HepG2 (cell line): ENCODE measurements around the gene C12orf56. TPM values are rescaled to one million over a fixed set of nuclear protein-coding genes. Genes with fewer than 3 reads are reported as not detected.
"Not testable (repeated sequence)": the region's sequence is repeated elsewhere in the genome, so short reads cannot be mapped to it uniquely, and the experiment has no call there.

Experiments
- ATAC-seq: fragments of 200-7000 bp; cut with Tn5 transposase; 3 replicates; pipeline ENCODE4 v1.9.1; 2020; ENCODE audit warnings: mild to moderate bottlenecking, moderate library complexity
- BruUV-seq: library from RNA; stranded (reverse); fragments of 400-500 nt; replicated peaks from 2 replicates; lab custom pipeline; 2021; lab: Mats Ljungman, UMichigan
- CTCF ChIA-PET: fragments of 300-600 bp; formaldehyde crosslinking; extraction: SDS; loops from one replicate; lab custom pipeline; 2021; ENCODE audit warnings: low total read pairs, inconsistent platforms, low intra/inter-chr PET ratio; lab: Yijun Ruan, JAX
- POLR2A ChIA-PET: fragments of 350-600 bp; sonication (Branson Sonifier 250); formaldehyde crosslinking; loops from one replicate; lab custom pipeline; 2020; ENCODE audit warnings: antibody characterized with exemption, inconsistent platforms; lab: Yijun Ruan, JAX
- DNase-seq: peaks from one replicate; pipeline ENCODE4 v3.0.0-alpha.2; 2015; ENCODE audit warnings: low spot score
- FAIRE-seq: peaks from 3 replicates; lab custom pipeline; 2011; peaks lifted over from hg19 to GRCh38; lab: Jason Lieb, UNC
- H2AFZ ChIP-seq: one replicate; pipeline ENCODE4 v1.6.1; 2011; ENCODE audit warnings: low read length, inconsistent platforms
- H3K27ac ChIP-seq: fragments of 300-600 bp; 3 replicates; pipeline ENCODE4 v1.8.0; 2011; ENCODE audit warnings: mixed run types, mild to moderate bottlenecking, mixed read lengths, low read length, inconsistent platforms; ENCODE audit not compliant: insufficient read depth; ENCODE audit errors: extremely low read length
- H3K27me3 ChIP-seq, 2 experiments: fragments of 200-600 bp in 1 of 2; 2 replicates in 1 of 2; 3 replicates in 1 of 2; pipeline versions ENCODE4 v1.6.0 to v1.8.0; 2011; ENCODE audit warnings: low read length in 2 of 2, mild to moderate bottlenecking in 2 of 2, moderate library complexity in 2 of 2, inconsistent platforms in 1 of 2; ENCODE audit not compliant: insufficient read depth in 2 of 2, control insufficient read depth in 1 of 2
- H3K36me3 ChIP-seq, 2 experiments: fragments of 200-600 bp in 1 of 2; replicated peaks in 1 of 2; 2 replicates in 1 of 2; 3 replicates in 1 of 2; pipeline versions ENCODE4 v1.5.1 to v1.8.0; 2011; ENCODE audit warnings: low read length in 2 of 2, inconsistent platforms in 1 of 2; ENCODE audit not compliant: insufficient read depth in 2 of 2, control insufficient read depth in 1 of 2
- H3K4me1 ChIP-seq: 2 replicates; pipeline ENCODE4 v1.5.1; 2012; ENCODE audit warnings: low read length, inconsistent platforms; ENCODE audit not compliant: insufficient read depth
- H3K4me2 ChIP-seq: 2 replicates; pipeline ENCODE4 v1.6.0; 2011; ENCODE audit warnings: low read depth, low read length, inconsistent platforms
- H3K4me3 ChIP-seq, 3 experiments: fragments of 200-600 bp in 1 of 3; sonication (generic), shearing (Covaris generic) in 1 of 3; replicated peaks in 1 of 3; 2 replicates each; pipeline ENCODE4 v1.5.1; 2011 to 2016; ENCODE audit warnings: low read length in 3 of 3, inconsistent platforms in 2 of 3, low read depth in 2 of 3, mild to moderate bottlenecking in 2 of 3, control low read depth in 1 of 3, mixed read lengths in 1 of 3; ENCODE audit not compliant: insufficient read depth in 1 of 3
- H3K79me2 ChIP-seq: one replicate; pipeline ENCODE4 v1.6.1; 2011; ENCODE audit warnings: low read length, inconsistent platforms; ENCODE audit not compliant: insufficient read depth
- H3K9ac ChIP-seq: 2 replicates; pipeline ENCODE4 v1.6.0; 2011; ENCODE audit warnings: mild to moderate bottlenecking, low read depth, low read length, inconsistent platforms; ENCODE audit not compliant: insufficient read depth
- H3K9me3 ChIP-seq: 2 replicates; pipeline ENCODE4 v1.5.1; 2012; ENCODE audit warnings: mild to moderate bottlenecking, low read length
- H4K20me1 ChIP-seq: 2 replicates; pipeline ENCODE4 v1.6.0; 2011; ENCODE audit warnings: inconsistent platforms, mild to moderate bottlenecking, low read length, moderate library complexity; ENCODE audit not compliant: insufficient read depth
- ADNP ChIP-seq: sonication (generic); formaldehyde crosslinking; IDR thresholded peaks from 2 replicates; pipeline ENCODE4 v1.4.0; 2020; ENCODE audit warnings: missing genetic modification reagents
- ZNF275 ChIP-seq: sonication (generic); formaldehyde crosslinking; IDR thresholded peaks from 2 replicates; pipeline ENCODE4 v1.8.0; 2022; ENCODE audit warnings: missing genetic modification reagents, mild to moderate bottlenecking, inconsistent platforms, borderline replicate concordance
- ZNF292 ChIP-seq: sonication (generic); formaldehyde crosslinking; IDR thresholded peaks from 2 replicates; pipeline ENCODE4 v1.8.1; 2022; ENCODE audit warnings: mild to moderate bottlenecking, low read depth, missing genetic modification reagents, borderline replicate concordance
- WGBS: methylation state at CpG from one replicate; pipeline ENCODE4 v1.1.6; 2017; ENCODE audit warnings: low lambda C conversion rate; 5-methylcytosine and 5-hydroxymethylcytosine counted together
- in situ Hi-C: cut with HindIII; loops from 2 replicates; pipeline ENCODE4 v1.10.0; 2017; ENCODE audit warnings: low pct_unique_long_range_greater_than_20kb; ENCODE audit not compliant: extremely low pct_ligation_motif_present
- intact Hi-C: fragments of 100-400 bp; cut with micrococcal nuclease; formaldehyde crosslinking; loops from one replicate; pipeline ENCODE4 v1.10.0; 2022; ENCODE audit not compliant: unreplicated experiment
- polyA plus RNA-seq, 8 experiments: library from polyadenylated mRNA; depleted of rRNA in 3 of 8; stranded (reverse) in 7 of 8; unstranded in 1 of 8; fragments of >200 nt; fragmentation: Illumina TruSeq in 4 of 8; extraction: Trizol in 4 of 8; gene quantifications; 2 replicates each; pipeline versions ENCODE4 v1.2.1 to v1.2.3, GENCODE V29; 2011 to 2016; ENCODE audit warnings: low read depth in 4 of 8, missing spikeins in 1 of 8, mixed read lengths in 1 of 8; ENCODE audit not compliant: insufficient read depth in 1 of 8
- total RNA-seq, 5 experiments: library from RNA; depleted of rRNA; stranded (reverse); fragments of >200 nt; fragmentation: Illumina TruSeq; extraction: Trizol; gene quantifications; 2 replicates each; pipeline ENCODE4 v1.2.3, GENCODE V29; 2016; ENCODE audit warnings: low read depth in 1 of 5

C12orf56 gene
- total and polyA plus RNA-seq, 2 of the 13 experiments (the other 11 are each of a cell fraction or from before 2014, with no cell fraction given): 0.07 TPM; not detected in 1

DNA sequence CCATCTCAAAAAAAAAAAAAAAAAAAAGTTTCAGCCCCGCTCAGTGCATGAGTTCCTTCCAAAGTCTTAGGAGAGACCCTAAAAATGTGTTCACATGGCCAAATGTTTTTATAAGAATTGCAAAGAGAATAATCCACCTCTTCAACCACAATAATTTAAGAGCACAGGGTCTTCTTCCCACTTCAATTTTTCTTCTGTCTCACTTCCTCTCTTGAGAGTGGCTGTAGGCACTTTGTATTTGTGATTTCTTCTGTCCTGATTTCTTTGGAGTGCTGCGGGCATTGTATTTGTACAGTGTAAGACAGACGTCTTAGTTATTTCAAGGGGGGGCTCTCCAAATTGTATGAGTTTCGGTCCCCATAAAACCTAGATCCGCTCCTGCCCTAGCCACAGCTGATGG lies 58.3 kb downstream of the C12orf56 start:
- BruUV-seq: no TSS peak
- no peak overlapping the region for H3K4me2 ChIP-seq
- H3K4me1 ChIP-seq: no peaks in the 10 kb centered on the region
- TF ChIP-seq ADNP: no peak
- no peak for TF ChIP-seq ZNF292 (CRISPR knock-in tag)
- TF ChIP-seq ZNF275 (CRISPR knock-in tag): no peak
- no peak overlapping the region for H3K27ac ChIP-seq
- H2AFZ ChIP-seq: no peak overlapping the region
- H3K9ac ChIP-seq: no peak overlapping the region
- FAIRE-seq (no peak), DNase-seq (no peak), ATAC-seq (no peak)
- H3K36me3 ChIP-seq: no peaks in the 10 kb centered on the region
- WGBS: 29% methylated on average over 5 of the region's 5 CpGs
- ChIA-PET CTCF (no interaction called here), POLR2A (no interaction called here)
- intact Hi-C loops (no loop called here), in situ Hi-C loops (no loop called here)
- H3K27me3 ChIP-seq: 0 out of 5 replicates have a peak, but pooled peaks cover 1 to 2% of the 10 kb centered on the region in 2 experiments
- no peaks in the 10 kb centered on the region for H4K20me1 ChIP-seq
- no peak overlapping the region for H3K4me3 ChIP-seq
- no peaks in the 10 kb centered on the region for H3K79me2 ChIP-seq
- no peaks in the 10 kb centered on the region for H3K9me3 ChIP-seq

- H3K36me3 ChIP-seq, H4K20me1 ChIP-seq, intact Hi-C loops, FAIRE-seq, in situ Hi-C loops, H3K9ac ChIP-seq, H3K79me2 ChIP-seq, H3K27ac ChIP-seq, H2AFZ ChIP-seq, H3K27me3 ChIP-seq, POLR2A ChIA-PET, H3K9me3 ChIP-seq, H3K4me1 ChIP-seq, DNase-seq, ATAC-seq, H3K4me3 ChIP-seq, H3K4me2 ChIP-seq, CTCF ChIA-PET, BruUV-seq: not testable (repeated sequence)
- WGBS: 49% methylated on average over 9 of the region's 9 CpGs
Measured at GRCh38 chr12:64329031-64329710, 61.4 kb downstream of the C12orf56 start.
